Mesenteric fat pad (tissue), 1 donor: ENCODE results near the gene BACH2. TPM values are rescaled to one million over a fixed set of nuclear protein-coding genes. Genes with fewer than 3 reads are reported as not detected.
"Not testable (repeated sequence)": the region's sequence is repeated elsewhere in the genome, so short reads cannot be mapped to it uniquely, and the experiment has no call there.

Experiments
- DNase-seq: peaks from one replicate; pipeline ENCODE4 v3.0.0-alpha.2; 2020; ENCODE audit warnings: low spot score
- total RNA-seq: library from RNA; stranded (reverse); fragmentation: NEBNext Ultra II Directional; extraction: Animal tissue kit (Norgen Biotek cat#: 25700); gene quantifications from one replicate; pipeline ENCODE4 v1.2.1, GENCODE V29; 2021
- donor health status: DM: yes; HTN: yes; CAD: no.

The BACH2 gene
- total RNA-seq, 1 donor from 2014 or later, result 2.0 TPM

- DNase-seq, result no peak
These were observed 164.8 kb downstream of the BACH2 start for GRCh38 chr6:90131614-90132423.

- no peak for DNase-seq
These were observed 165.5 kb downstream of the BACH2 start for GRCh38 chr6:90131125-90131524.

- not testable (repeated sequence) for DNase-seq
These were observed 168.0 kb downstream of the BACH2 start for GRCh38 chr6:90128687-90129086.

GRCh38 chr6:90127595-90127994 is 169.0 kb downstream of the BACH2 start:
- no peak for DNase-seq

- no peak for DNase-seq
These were observed 169.8 kb downstream of the BACH2 start for GRCh38 chr6:90126839-90127238.

GRCh38 chr6:90126181-90126580 is 170.5 kb downstream of the BACH2 start:
- DNase-seq, result no peak

GRCh38 chr6:90124874-90125510 is 171.7 kb downstream of the BACH2 start:
- no peak for DNase-seq

- DNase-seq, result no peak
These were observed 172.8 kb downstream of the BACH2 start for GRCh38 chr6:90123831-90124230.

- no peak for DNase-seq
These were observed 174.7 kb downstream of the BACH2 start for GRCh38 chr6:90121982-90122381.

GRCh38 chr6:90120327-90120726 is 176.3 kb downstream of the BACH2 start:
- DNase-seq, result no peak

GRCh38 chr6:90119618-90120017 is 177.0 kb downstream of the BACH2 start:
- DNase-seq, result no peak

- no peak for DNase-seq
These were observed 178.1 kb downstream of the BACH2 start for GRCh38 chr6:90118581-90118980.

GRCh38 chr6:90118069-90118468 is 178.6 kb downstream of the BACH2 start:
- no peak for DNase-seq

GRCh38 chr6:90116126-90116525 is 180.5 kb downstream of the BACH2 start:
- DNase-seq, result not testable (repeated sequence)

- no peak for DNase-seq
These were observed 183.3 kb downstream of the BACH2 start for GRCh38 chr6:90113389-90113788.

GRCh38 chr6:90111387-90111786 is 185.3 kb downstream of the BACH2 start:
- no peak for DNase-seq

- no peak for DNase-seq
These were observed 185.7 kb downstream of the BACH2 start for GRCh38 chr6:90110971-90111370.

- no peak for DNase-seq
These were observed 187.5 kb downstream of the BACH2 start for GRCh38 chr6:90109141-90109540.

- no peak for DNase-seq
These were observed 188.8 kb downstream of the BACH2 start for GRCh38 chr6:90107771-90108282.

GRCh38 chr6:90107371-90107770 is 189.3 kb downstream of the BACH2 start:
- DNase-seq, result no peak

GRCh38 chr6:90106449-90106848 is 190.2 kb downstream of the BACH2 start:
- DNase-seq, result no peak

- no peak for DNase-seq
These were observed 191.0 kb downstream of the BACH2 start for GRCh38 chr6:90105506-90106170.
